HG03175 (cell line): ENCODE results near the gene CD22.
"Not testable (repeated sequence)": the region's sequence is repeated elsewhere in the genome, so short reads cannot be mapped to it uniquely, and the experiment has no call there.

Source experiments
- ATAC-seq: cut with Tn5 transposase; IDR thresholded peaks from one replicate; pipeline ENCODE4 v1.9.1; 2021; ENCODE audit warnings: mild to moderate bottlenecking, moderate library complexity; ENCODE audit not compliant: unreplicated experiment

CD22 gene

DNA sequence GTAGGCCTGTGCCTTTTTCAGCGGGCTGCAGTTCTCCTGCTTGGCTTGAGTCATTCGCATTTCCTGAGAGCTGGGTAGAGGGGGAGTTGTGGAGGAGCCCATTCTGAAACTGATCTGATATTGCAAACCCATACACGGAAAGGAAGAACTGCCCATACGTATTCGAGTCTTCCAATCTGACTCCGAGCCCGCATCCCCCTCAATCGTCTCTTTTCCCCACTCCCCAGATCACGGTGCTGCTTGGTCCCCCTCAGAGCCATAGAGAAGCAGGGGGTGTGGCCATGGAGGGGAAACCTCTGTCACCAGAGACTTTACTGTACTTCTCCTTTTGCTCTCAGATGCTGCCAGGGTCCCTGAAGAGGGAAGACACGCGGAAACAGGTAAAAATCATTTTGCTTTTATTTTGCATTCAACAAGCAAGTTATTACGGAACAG lies at the start of gene CD22:
Gene CD22 (plus strand): TSS at position 337 of the 435 bp plus-strand sequence. CDS start 2,854 bp downstream, outside the sequence.
- ATAC-seq: peak; percentile 38

DNA sequence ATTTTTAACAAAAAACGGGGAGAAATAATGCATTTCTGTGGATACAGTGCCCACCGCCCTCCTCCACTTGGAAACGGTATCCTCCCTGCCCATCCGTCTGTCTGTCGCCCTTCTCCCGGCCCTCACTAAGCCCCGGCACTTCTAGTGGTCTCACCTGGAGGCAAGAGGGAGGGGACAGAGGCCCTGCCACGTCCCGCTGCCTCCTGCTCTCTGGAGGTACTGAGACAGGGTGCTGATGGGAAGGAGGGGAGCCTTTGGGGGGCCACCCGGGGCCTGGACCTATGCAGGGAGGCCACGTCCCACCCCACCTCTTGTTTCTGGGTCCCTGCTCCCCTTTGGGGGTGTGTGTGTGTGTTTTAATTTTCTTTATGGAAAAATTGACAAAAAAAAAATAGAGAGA lies 49.6 kb upstream of the CD22 start:
- no peak for ATAC-seq

DNA sequence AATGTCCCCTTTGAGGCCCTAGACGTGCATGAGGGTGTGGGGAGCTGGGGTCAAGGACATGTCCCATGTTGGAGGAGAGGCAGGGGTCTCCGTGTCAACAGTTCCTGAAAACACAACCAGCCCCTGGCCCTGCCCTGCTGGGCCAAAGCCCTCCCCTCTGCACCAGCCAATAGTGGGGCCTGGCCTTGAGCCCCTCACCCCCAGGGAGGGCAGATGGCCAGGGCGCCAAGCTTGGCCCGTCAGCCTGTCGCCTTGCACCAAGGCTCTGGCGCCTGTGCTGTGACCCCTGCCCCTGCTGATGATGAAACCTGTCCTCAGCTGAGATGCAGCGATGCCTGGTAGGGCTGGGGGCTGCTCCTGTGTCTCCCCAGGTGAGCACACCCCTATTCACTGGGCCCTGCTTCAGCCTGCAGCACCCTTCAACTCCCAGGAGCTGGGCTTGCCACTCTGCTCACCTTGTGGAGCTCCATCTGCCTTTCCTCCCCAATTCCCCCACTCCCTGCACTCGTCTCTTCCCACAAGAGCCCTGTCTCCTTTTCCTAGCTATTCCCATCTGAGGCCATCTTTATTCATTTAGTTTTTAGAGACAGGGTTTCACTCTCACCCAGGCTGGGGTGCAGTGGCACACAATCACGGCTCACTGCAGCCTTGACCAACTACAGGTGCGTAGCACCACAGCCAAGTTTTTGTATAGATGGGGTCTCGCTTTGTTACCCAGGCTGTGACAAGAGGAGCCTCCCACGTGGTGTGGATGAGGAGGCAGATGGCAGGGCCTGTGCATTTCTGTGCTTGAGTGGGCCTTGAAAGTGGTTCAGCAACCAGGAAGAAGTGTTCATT lies 48.8 kb upstream of the CD22 start:
- ATAC-seq: no peak

DNA sequence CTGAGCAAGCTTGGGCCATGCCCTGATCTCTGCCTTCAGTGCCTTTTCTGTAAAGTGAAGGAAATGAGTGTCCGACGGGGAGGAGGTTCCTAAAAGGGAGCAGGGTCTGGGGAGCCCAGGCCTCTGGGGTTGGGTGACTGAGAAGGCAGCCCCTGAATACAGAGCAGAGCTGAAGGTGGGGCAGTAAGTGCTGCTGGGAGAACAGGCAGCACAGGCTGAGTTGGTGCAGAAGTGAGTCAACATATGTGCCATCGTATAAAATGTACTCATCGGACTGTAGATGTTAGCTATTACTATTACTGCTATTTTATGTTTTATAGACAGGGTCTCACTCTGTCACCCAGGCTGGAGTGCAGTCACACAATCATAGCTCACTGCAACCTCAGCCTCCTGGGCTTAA lies 47.7 kb upstream of the CD22 start:
- no peak for ATAC-seq

DNA sequence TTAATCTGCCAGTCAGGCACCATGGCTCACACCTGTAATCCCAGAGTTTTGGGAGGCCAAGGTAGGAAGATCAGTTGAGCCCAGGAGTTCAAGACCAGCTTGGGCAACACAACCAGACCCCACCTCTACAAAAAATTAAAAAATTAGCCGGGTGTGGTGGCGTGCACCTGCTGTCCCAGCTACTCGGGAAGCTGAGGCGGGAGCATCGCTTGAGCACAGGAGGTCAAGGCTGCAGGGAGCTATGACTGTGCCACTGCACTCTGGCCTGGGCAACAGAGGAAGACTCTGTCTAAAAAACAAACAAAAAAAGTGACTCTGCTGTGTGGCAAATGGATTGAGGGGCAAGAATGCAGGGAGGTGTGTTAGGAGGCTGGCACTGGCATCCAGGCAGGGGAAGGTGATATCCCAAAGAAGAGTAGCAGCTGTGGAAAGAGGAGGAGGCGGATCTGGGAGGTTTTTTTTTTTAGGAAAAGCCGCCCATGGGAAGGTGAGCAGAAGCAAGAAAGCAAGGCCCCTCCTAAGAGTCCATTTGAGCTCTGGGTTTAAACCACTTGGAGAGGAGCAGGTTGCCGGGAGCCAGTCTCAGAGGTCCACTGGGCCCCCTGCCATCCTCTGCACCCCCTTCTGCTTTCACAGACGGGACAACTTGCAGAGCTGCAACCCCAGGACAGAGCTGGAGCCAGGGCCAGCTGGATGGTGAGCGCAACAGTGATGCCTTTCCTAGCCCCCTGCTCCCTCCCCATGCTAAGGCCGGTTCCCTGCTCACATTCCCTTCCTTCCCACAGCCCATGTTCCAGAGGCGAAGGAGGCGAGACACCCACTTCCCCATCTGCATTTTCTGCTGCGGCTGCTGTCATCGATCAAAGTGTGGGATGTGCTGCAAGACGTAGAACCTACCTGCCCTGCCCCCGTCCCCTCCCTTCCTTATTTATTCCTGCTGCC lies 44.6 kb upstream of the CD22 start:
- no peak for ATAC-seq

GRCh38 chr19:35285095-35285449 lies 43.9 kb upstream of the CD22 start:
- ATAC-seq: no peak

DNA sequence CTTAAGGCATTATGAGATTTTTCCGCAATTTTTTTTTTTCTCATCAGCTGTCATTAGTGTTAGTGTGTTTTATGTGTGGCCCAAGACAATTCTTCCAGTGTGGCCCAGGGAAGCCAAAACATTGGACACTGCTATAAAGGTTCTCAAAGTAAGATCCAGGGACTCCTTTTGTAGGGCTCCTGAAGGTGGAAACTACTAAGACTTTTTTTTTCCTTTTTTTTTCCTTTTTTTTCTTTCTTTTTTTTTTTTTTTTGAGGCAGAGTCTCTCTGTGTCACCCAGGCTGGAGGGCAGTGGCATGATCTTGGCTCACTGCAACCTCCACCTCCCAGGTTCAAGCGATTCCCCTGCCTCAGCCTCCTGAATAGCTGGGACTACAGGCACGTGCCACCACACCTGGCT lies 43.5 kb upstream of the CD22 start:
- not testable (repeated sequence) for ATAC-seq

- ATAC-seq: not testable (repeated sequence)
Measured at GRCh38 chr19:35286101-35286500, 42.9 kb upstream of the CD22 start.

DNA sequence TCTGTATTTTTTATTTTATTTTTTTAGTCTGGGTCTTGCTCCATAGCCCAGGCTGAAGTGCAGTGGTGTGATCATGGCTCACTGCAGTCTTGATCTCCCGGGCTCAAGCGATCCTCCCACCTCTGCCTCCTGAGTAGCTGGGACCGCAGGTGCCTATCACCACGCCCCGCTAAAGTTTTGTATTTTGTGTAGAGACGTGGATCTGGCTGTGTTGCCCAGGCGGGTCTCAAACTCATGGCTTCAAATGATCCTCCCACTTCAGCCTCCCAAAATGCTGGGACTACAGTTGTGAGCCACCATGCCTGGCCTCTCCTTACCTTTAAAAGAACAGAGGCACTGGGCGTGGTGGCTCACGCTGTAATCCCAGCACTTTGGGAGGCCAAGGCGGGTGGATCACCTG lies 41.3 kb upstream of the CD22 start:
- ATAC-seq: no peak

GRCh38 chr19:35288331-35288730 lies 40.7 kb upstream of the CD22 start:
- ATAC-seq: no peak

GRCh38 chr19:35288906-35289305 lies 40.1 kb upstream of the CD22 start:
- ATAC-seq: no peak

DNA sequence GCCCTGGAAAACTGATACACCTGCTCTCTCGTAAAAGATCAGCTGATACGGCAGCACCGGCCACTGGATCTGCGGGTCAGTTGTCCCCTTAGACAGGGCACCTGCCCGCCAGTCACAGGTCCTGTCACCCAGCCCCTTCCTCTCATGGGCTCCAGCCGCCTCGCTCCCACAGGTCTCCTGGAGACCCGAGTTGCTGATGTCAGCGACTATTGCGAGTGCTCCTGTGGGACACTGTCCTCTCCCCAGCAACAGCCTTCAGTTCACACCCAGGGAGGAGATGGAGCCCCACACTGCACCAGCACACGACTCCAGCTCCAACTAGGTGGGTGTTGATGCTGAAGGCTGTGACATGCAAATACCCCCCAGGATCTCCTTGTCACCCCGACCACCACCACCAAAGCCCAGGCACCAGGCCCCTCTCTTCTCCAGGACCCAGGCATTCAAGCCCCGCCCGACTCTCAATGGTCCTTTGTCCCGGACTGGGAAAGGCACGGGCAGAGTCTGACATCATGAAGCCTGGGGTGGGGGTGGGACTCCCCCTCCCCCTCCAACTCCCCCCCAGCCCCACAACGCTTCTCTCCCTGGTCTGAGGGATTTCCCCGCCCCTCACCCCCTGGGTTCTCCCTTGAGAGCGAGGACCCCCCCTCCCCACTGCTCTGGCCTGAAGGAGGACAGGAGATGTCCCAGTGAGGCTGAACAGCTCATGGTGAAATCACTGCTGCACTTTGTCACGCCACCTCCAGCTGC lies 38.4 kb upstream of the CD22 start:
- no peak for ATAC-seq

DNA sequence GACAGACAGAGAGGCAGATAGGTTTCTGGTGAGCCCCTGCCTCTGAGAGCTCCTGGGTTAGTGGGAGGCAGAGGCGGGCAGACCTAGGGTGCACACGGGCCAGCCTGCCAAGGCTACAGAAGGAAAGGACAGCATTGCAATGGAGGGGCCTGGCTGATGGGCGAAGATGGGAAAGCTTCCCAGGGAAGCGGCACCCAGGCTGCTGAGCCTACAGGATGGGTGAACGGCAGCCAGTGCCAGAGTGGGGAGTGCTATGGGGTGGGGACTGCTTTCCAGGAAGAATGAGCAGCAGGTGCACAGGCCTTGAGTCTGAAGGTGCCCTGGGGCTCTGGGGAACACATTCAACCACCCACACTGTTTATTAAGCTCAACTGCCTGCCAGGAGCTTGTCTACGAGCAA lies 37.7 kb upstream of the CD22 start:
- no peak for ATAC-seq

DNA sequence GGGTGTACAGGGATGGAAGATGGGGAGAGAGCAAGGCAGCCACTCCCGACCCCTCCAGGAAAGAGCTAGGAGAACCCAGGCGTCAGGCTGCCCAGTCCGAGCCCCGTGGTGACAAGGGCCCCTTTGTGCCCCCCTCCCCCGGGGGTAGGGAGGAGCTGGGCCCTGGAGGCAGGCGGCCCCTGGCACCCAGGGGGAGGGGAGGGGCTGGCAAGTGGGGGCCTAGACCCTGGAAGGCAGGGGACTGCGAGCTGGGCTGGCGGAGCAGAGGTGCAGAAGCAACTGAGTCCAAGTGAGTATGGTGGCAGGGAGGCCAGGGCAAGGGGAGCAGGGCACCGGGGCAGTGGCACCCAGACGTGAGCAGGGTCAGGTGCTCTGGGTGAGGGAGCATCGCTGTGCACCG lies 37.1 kb upstream of the CD22 start, which contains the start of gene MAG:
Gene MAG (plus strand): TSS at position 246 of the 400 bp plus-strand sequence. CDS start 3,248 bp downstream, outside the sequence.
- ATAC-seq: no peak

GRCh38 chr19:35292421-35293362 lies 36.3 kb upstream of the CD22 start:
- no peak for ATAC-seq

DNA sequence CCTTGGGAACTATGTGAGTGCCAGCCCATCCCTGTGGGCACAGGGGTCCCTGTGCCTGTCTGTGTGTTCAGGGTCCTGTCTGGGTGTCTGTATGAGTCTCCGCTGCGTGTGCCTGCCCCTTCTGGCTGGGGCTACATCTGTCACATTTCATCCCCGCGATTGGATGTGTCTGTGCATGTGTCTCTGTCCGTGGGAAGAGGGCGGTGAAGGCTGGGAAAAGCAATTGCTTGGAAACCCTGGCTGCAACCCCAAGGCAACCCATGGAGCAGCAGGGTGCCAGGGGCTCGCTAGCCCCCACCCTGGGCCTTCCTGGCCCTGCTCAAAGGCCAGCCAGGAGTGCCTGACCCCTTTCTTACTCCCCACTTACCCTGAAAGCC lies 35.6 kb upstream of the CD22 start:
- no peak for ATAC-seq

- ATAC-seq: no peak
Measured at GRCh38 chr19:35293808-35294207, 35.2 kb upstream of the CD22 start.

- ATAC-seq: no peak
Measured at GRCh38 chr19:35294328-35294727, 34.7 kb upstream of the CD22 start.

DNA sequence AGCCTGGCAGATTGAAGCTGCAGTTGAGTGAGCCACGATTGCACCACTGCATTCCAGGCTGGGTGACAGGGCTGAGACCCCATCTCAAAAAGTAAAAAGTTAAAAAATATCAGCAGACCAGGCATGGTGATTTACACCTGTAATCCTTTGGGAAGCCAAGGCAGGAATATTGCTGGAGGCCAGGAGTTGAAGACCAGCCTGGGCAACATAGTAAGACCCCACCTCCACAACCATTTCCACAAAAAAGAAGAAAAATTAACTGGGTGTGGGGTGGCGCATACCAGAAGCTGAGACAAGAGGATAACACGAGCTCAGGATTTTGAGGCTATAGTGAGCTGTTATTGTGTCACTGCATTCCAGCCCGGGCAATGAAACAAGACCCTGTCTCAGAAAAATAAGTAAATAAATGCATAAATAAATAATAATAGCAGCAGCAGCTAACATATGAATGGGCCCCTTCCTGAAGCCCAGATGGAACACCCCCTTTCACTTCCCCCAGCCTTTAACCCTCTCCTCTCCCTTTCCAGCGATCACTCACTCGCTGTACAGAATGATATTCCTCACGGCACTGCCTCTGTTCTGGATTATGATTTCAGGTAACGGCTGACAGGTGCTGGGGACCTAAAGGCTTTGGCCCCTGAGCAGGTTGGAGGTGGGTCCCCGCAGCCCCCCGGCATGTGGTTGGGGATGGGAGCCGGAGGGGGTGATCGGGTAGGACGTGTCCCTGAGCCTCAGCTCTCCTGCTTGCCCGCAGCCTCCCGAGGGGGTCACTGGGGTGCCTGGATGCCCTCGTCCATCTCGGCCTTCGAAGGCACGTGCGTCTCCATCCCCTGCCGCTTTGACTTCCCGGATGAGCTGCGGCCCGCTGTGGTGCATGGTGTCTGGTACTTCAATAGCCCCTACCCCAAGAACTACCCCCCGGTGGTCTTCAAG lies 33.9 kb upstream of the CD22 start:
- no peak for ATAC-seq
